ENCODE measurements around the gene GPRASP3.

GRCh38 chrX:102720237-102721168, at the start of gene GPRASP3:
- no peak for TF ChIP-seq CTCF (IDR thresholded peaks at IDR 0.05; ENCODE audit: extremely low read depth in 1 of 2, insufficient read depth in 1 of 2, low read depth in 1 of 2, low read length in 2 of 2)
- peak; percentile 26 for TF ChIP-seq POLR2AphosphoS5 (IDR thresholded peaks at IDR 0.05; ENCODE audit: insufficient read depth, low read depth, low read length)
- peak; percentile 39 for TF ChIP-seq POLR2A (IDR thresholded peaks at IDR 0.05; ENCODE audit: low read depth, low read length)
